GM12865 (cell line): ENCODE data around the gene UBAC2.
"Not testable (repeated sequence)": the region's sequence is repeated elsewhere in the genome, so short reads cannot be mapped to it uniquely, and the experiment has no call there.

Experiments used
- DNase-seq: peaks from one replicate; pipeline ENCODE4 v3.0.0; 2010; ENCODE audit warnings: low read depth
- H3K4me3 ChIP-seq: 2 replicates; pipeline ENCODE4 v1.5.1; 2011; ENCODE audit warnings: mild to moderate bottlenecking, low read depth, low read length, control low read depth
- TF ChIP-seq, protein P1 (sequence below): IDR thresholded peaks from 2 replicates; pipeline ENCODE4 v1.5.1; 2011; ENCODE audit warnings: low read length, control low read depth, low read depth, inconsistent platforms; ENCODE audit not compliant: insufficient read depth; ENCODE audit errors: missing control alignments

UBAC2 gene

GRCh38 chr13:99388334-99388923 lies 187.8 kb downstream of the UBAC2 start:
- TF ChIP-seq, protein P1, sequence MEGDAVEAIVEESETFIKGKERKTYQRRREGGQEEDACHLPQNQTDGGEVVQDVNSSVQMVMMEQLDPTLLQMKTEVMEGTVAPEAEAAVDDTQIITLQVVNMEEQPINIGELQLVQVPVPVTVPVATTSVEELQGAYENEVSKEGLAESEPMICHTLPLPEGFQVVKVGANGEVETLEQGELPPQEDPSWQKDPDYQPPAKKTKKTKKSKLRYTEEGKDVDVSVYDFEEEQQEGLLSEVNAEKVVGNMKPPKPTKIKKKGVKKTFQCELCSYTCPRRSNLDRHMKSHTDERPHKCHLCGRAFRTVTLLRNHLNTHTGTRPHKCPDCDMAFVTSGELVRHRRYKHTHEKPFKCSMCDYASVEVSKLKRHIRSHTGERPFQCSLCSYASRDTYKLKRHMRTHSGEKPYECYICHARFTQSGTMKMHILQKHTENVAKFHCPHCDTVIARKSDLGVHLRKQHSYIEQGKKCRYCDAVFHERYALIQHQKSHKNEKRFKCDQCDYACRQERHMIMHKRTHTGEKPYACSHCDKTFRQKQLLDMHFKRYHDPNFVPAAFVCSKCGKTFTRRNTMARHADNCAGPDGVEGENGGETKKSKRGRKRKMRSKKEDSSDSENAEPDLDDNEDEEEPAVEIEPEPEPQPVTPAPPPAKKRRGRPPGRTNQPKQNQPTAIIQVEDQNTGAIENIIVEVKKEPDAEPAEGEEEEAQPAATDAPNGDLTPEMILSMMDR: no peak
- H3K4me3 ChIP-seq: no peak overlapping the region
- DNase-seq: no peak

GRCh38 chr13:99389094-99389493 lies 188.4 kb downstream of the UBAC2 start:
- DNase-seq, H3K4me3 ChIP-seq: not testable (repeated sequence)

- H3K4me3 ChIP-seq: no peak overlapping the region
- TF ChIP-seq, protein P1: no peak
- no peak for DNase-seq
Observed at GRCh38 chr13:99389520-99390304, 189.1 kb downstream of the UBAC2 start.

DNA sequence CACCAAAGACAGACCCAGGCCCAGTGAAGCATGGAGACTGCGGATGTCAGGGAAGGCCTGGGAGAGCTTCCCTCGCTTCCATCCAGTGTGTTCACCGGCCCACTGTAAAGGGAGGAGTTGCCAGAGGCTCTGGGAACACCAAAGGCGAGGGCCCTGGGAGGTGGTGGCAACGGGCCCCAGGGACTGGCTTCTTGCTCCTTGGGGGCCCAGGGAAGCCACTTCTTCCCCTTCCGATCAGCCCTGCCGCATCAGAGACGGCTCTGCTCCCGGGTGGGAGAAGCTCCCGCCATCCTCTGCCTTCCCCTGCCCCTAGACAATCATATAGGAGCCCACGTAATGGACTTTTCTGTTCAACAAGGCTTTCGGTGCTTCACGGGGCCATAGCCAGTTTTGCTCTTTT lies 189.9 kb downstream of the UBAC2 start:
- H3K4me3 ChIP-seq: no peak overlapping the region
- DNase-seq: no peak
- TF ChIP-seq, protein P1: no peak

- DNase-seq: no peak
- TF ChIP-seq, protein P1: no peak
- H3K4me3 ChIP-seq: no peak overlapping the region
Observed at GRCh38 chr13:99391781-99392469, 191.3 kb downstream of the UBAC2 start.

DNA sequence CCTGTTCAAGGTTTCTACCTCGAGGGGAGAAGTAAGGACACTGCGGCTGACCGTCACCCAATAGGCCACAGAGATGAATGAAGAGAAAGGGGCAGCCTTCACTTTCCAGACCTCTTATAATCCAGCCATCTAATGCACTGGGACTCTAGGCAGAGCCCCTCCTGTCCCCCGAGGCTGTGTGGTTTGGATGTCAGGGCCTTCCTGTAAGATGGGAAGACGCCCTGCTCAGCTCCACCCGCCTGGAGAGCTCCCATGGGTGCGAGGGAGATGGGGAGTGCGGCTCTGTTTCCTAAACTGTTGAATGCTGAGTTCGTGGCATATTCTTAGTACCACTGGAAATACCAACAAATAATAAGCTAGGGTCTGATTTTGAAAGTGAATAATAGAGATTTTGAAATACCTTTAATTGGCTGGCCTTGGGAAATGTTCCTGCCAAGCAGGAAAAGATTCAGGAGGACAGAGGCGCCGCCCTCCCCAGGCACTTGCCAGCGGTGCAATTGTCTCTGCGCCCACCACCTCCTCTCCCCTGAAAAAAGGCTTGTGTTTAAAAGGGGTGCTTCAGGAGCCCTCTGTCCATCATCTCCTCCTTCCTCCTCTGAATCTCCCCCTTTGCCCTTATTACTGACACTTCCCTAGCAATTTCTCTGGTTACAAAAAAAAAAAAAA lies 191.9 kb downstream of the UBAC2 start:
- no peak for DNase-seq
- no peak overlapping the region for H3K4me3 ChIP-seq
- TF ChIP-seq, protein P1: no peak

DNA sequence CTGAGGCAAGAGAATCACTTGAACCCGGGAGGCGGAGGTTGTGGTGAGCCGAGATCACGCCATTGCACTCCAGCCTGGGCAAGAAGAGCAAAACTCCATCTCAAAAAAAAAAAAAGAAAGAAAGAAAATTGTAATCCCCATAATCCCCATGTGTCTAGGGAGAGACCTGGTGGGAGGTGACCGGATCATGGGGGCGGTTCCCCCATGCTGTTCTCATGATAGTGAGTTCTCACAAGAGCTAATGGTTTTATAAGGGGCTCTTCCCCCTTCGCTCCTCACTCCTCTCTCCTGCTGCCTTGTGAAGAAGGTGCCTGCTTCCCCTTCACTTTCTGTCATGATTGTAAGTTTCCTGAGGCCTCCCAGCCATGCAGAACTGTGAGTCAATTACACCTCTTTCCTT lies 192.7 kb downstream of the UBAC2 start:
- not testable (repeated sequence) for DNase-seq, H3K4me3 ChIP-seq
